ENCODE data around the gene ITGB5.

Gene ITGB5

GRCh38 chr3:124779116-124779515, 108.0 kb downstream of the ITGB5 start:
- TF ChIP-seq REST (IDR thresholded peaks at IDR 0.05; ENCODE audit: insufficient read depth in 1 of 2, low read depth in 2 of 2, low read length in 2 of 2) = no peak
- no peak for TF ChIP-seq FOXP2 (optimal IDR thresholded peaks at IDR 0.05; ENCODE audit: borderline replicate concordance, extremely low read depth, extremely low read length, insufficient read depth)
- no peak for TF ChIP-seq TAF1 (IDR thresholded peaks at IDR 0.05; ENCODE audit: borderline replicate concordance, insufficient read depth, low read length)
- no peak for TF ChIP-seq SIN3A (IDR thresholded peaks at IDR 0.05; ENCODE audit: borderline replicate concordance, insufficient read depth, low read length)
- TF ChIP-seq POLR2AphosphoS5 (IDR thresholded peaks at IDR 0.05; ENCODE audit: low read depth, low read length) = no peak

GRCh38 chr3:124777762-124778470, 109.2 kb downstream of the ITGB5 start:
- TF ChIP-seq POLR2AphosphoS5 (IDR thresholded peaks at IDR 0.05; ENCODE audit: low read depth, low read length) = no peak
- no peak for TF ChIP-seq TAF1 (IDR thresholded peaks at IDR 0.05; ENCODE audit: borderline replicate concordance, insufficient read depth, low read length)
- TF ChIP-seq SIN3A (IDR thresholded peaks at IDR 0.05; ENCODE audit: borderline replicate concordance, insufficient read depth, low read length) = no peak
- TF ChIP-seq FOXP2 (optimal IDR thresholded peaks at IDR 0.05; ENCODE audit: borderline replicate concordance, extremely low read depth, extremely low read length, insufficient read depth) = no peak
- no peak for TF ChIP-seq REST (IDR thresholded peaks at IDR 0.05; ENCODE audit: insufficient read depth in 1 of 2, low read depth in 2 of 2, low read length in 2 of 2)

- TF ChIP-seq REST (IDR thresholded peaks at IDR 0.05; ENCODE audit: insufficient read depth in 1 of 2, low read depth in 2 of 2, low read length in 2 of 2) (no peak), TAF1 (IDR thresholded peaks at IDR 0.05; ENCODE audit: borderline replicate concordance, insufficient read depth, low read length) (no peak), FOXP2 (optimal IDR thresholded peaks at IDR 0.05; ENCODE audit: borderline replicate concordance, extremely low read depth, extremely low read length, insufficient read depth) (no peak), SIN3A (IDR thresholded peaks at IDR 0.05; ENCODE audit: borderline replicate concordance, insufficient read depth, low read length) (no peak), POLR2AphosphoS5 (IDR thresholded peaks at IDR 0.05; ENCODE audit: low read depth, low read length) (no peak)
Measured at GRCh38 chr3:124776856-124777255, 110.3 kb downstream of the ITGB5 start.

- no peak for TF ChIP-seq REST (IDR thresholded peaks at IDR 0.05; ENCODE audit: insufficient read depth in 1 of 2, low read depth in 2 of 2, low read length in 2 of 2)
- TF ChIP-seq POLR2AphosphoS5 (IDR thresholded peaks at IDR 0.05; ENCODE audit: low read depth, low read length) = no peak
- TF ChIP-seq SIN3A (IDR thresholded peaks at IDR 0.05; ENCODE audit: borderline replicate concordance, insufficient read depth, low read length) = no peak
- TF ChIP-seq TAF1 (IDR thresholded peaks at IDR 0.05; ENCODE audit: borderline replicate concordance, insufficient read depth, low read length) = no peak
- TF ChIP-seq FOXP2 (optimal IDR thresholded peaks at IDR 0.05; ENCODE audit: borderline replicate concordance, extremely low read depth, extremely low read length, insufficient read depth) = no peak
Measured at GRCh38 chr3:124775877-124776276, 111.3 kb downstream of the ITGB5 start.

All from PFSK-1 (cell line).